ENCODE results near the gene PPP6R2. TPM values are rescaled to one million over a fixed set of nuclear protein-coding genes. Genes with fewer than 3 reads are reported as not detected.

The PPP6R2 gene
- total and polyA plus RNA-seq, 9 of the 15 experiments (the other 6 are each of a cell fraction or from before 2014, with no cell fraction given), result 0.32 to 39.8 (median 21.4) TPM

DNA sequence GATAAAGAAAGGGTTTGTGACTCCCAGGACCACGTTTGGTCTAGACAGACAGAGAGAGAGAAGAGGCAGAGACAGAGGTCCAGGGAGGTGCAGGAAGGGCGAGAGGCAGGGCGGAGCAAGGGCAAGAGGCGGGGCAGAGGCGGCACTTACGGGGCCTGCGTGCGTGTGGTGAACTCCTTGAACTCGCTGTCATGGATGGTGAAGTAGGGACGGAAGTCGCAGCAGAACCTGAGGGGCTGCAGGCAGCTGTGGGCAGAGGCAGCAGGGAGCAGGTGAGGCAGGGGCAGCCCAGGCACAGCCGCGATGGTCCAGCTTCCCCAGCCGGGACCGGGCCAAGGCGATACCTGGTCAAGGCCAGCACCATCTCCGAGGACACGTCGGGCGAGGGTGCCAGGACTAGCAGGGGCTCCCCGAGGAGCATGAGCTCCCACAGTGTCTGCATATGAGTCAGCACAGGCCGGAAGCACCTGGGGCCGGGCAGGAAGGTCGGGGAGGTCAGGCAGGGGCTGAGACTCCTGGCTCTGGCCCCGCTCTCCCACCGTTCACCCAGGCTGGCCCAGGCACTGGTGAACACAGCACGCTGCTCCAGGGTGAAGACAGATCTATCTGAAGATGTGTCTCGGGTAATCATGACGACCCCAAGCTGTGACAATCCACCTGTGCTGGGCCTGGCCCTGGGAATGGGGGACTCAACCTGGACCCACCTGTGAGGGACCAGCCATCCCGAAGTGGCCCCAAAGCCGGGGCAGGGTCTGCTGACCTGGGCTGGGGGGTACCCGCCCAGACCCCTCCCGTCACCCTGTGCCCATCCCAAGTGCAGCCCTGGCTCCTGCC lies 28.5 kb upstream of the PPP6R2 start:
- H3K9me1 ChIP-seq (ENCODE audit: control insufficient read depth, insufficient read depth, low read length), result no peaks in the 10 kb centered on the region
- WGBS (ENCODE audit: insufficient coverage, low coverage, missing lambda C conversion rate), result 15% methylated on average over 25 of the region's 33 CpGs
- H3K27me3 ChIP-seq (ENCODE audit: control insufficient read depth in 2 of 2, insufficient read depth in 2 of 2, low read length in 2 of 2), result no peaks in the 10 kb centered on the region
- FAIRE-seq, result peak; percentile 93
- peaks cover 22 to 81% of the 10 kb centered on the region in 2 experiments; a peak in 4 of 5 replicates for H3K4me1 ChIP-seq (replicated peaks in 1 of 2; ENCODE audit: control insufficient read depth in 2 of 2, insufficient read depth in 2 of 2, low read length in 2 of 2)
- peak; percentile 52 to 87 (median 60) for DNase-seq (ENCODE audit: extremely low read depth in 1 of 4, low spot score in 3 of 4)
- BruUV-seq (replicated peaks), result no TSS peak
- H2AFZ ChIP-seq (ENCODE audit: low read depth, low read length), result peak overlapping the region; percentile 75
- H3K79me2 ChIP-seq (ENCODE audit: control insufficient read depth, insufficient read depth, low read length), result no peaks in the 10 kb centered on the region
- peak overlapping the region; percentile 23 to 88; a peak in 3 of 4 replicates for H3K9ac ChIP-seq (ENCODE audit: insufficient read depth in 1 of 2, low read depth in 2 of 2, low read length in 2 of 2)
- intact Hi-C loops (cut with micrococcal nuclease), result no loop called here
- POLR2A ChIA-PET, result no interaction called here
- no peaks in the 10 kb centered on the region for H4K20me1 ChIP-seq (replicated peaks; ENCODE audit: control insufficient read depth, insufficient read depth, low read length)
- H3K27ac ChIP-seq (ENCODE audit: extremely low read depth, low read depth, low read length), result peak overlapping the region; percentile 64
- ATAC-seq, result peak; percentile 92
- H3K4me2 ChIP-seq (ENCODE audit: insufficient read depth, low read length), result peak overlapping the region; percentile 81
- peak overlapping the region; percentile 7; the same call in 1 of the 2 replicates for H3K4me3 ChIP-seq
- in situ Hi-C loops (cut with MboI), result no loop called here
- H3K36me3 ChIP-seq (ENCODE audit: control insufficient read depth, insufficient read depth, low read length), result no peaks in the 10 kb centered on the region
- CTCF ChIA-PET (ENCODE audit: low intra/inter-chr PET ratio), result no interaction called here
- no peaks in the 10 kb centered on the region for H3K9me3 ChIP-seq (replicated peaks; ENCODE audit: control insufficient read depth, insufficient read depth, low read depth, low read length)
- TF ChIP-seq, protein P1, sequence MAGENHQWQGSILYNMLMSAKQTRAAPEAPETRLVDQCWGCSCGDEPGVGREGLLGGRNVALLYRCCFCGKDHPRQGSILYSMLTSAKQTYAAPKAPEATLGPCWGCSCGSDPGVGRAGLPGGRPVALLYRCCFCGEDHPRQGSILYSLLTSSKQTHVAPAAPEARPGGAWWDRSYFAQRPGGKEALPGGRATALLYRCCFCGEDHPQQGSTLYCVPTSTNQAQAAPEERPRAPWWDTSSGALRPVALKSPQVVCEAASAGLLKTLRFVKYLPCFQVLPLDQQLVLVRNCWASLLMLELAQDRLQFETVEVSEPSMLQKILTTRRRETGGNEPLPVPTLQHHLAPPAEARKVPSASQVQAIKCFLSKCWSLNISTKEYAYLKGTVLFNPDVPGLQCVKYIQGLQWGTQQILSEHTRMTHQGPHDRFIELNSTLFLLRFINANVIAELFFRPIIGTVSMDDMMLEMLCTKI (IDR thresholded peaks at IDR 0.05; ENCODE audit: partially characterized antibody), result no peak
- TF ChIP-seq RAD21 (CRISPR knock-in tag; conservative IDR thresholded peaks at IDR 0.05 in 1 of 2, IDR thresholded peaks at IDR 0.05 in 1 of 2) (no peak), RB1 (IDR thresholded peaks at IDR 0.05; ENCODE audit: low read depth) (no peak), ZNF699 (CRISPR knock-in tag; IDR thresholded peaks at IDR 0.05; ENCODE audit: insufficient replicate concordance) (no peak), ETV6 (IDR thresholded peaks at IDR 0.05; ENCODE audit: borderline replicate concordance in 1 of 2, low read depth in 2 of 2, low read length in 1 of 2) (no peak), ETV6 (CRISPR knock-in tag; IDR thresholded peaks at IDR 0.05; ENCODE audit: borderline replicate concordance) (no peak), ADNP (tag; IDR thresholded peaks at IDR 0.05) (no peak), RBBP5 (IDR thresholded peaks at IDR 0.05; ENCODE audit: borderline replicate concordance, insufficient read depth, low read length, poor library complexity, severe bottlenecking) (no peak), CREB3L1 (IDR thresholded peaks at IDR 0.05; ENCODE audit: borderline replicate concordance, low read depth) (no peak), POLR2G (IDR thresholded peaks at IDR 0.05; ENCODE audit: low read depth, low read length) (peak; percentile 57), ZNF212 (CRISPR knock-in tag; IDR thresholded peaks at IDR 0.05) (no peak), POLR2A (conservative IDR thresholded peaks at IDR 0.05) (peak; percentile 50; the same call in 1 of the 2 replicates), ZNF668 (CRISPR knock-in tag; IDR thresholded peaks at IDR 0.05) (no peak), ILK (tag; IDR thresholded peaks at IDR 0.05; ENCODE audit: borderline replicate concordance, low read depth) (no peak), SAP30 (IDR thresholded peaks at IDR 0.05; ENCODE audit: borderline replicate concordance, insufficient read depth, low read depth, low read length, poor library complexity, severe bottlenecking) (no peak), MNT (conservative IDR thresholded peaks at IDR 0.05) (peak in 1 of 2 experiments; percentile 43; a peak in 1 of 4 replicates)
